GM12878 (cell line): ENCODE measurements around the gene KCNJ3. TPM values are rescaled to one million over a fixed set of nuclear protein-coding genes. Genes with fewer than 3 reads are reported as not detected.

Experiments used
- ATAC-seq: fragments of 200-7000 bp; cut with Tn5 transposase; 3 replicates; pipeline ENCODE4 v1.9.1; 2020; ENCODE audit warnings: mild to moderate bottlenecking, moderate library complexity
- BruUV-seq: library from RNA; stranded (reverse); fragments of 400-500 nt; replicated peaks from 2 replicates; lab custom pipeline; 2021; lab: Mats Ljungman, UMichigan
- CTCF ChIA-PET: fragments of 300-600 bp; sonication (Branson Sonifier 250); formaldehyde crosslinking; extraction: SDS; loops from one replicate; lab custom pipeline; 2021; ENCODE audit warnings: inconsistent platforms; lab: Yijun Ruan, JAX
- POLR2A ChIA-PET: fragments of 350-600 bp; formaldehyde crosslinking; extraction: SDS; loops from one replicate; lab custom pipeline; 2021; ENCODE audit warnings: inconsistent platforms; lab: Charles Lee
- RAD21 ChIA-PET: fragments of 300-600 bp; sonication (Branson Sonifier 250); formaldehyde crosslinking; loops from one replicate; lab custom pipeline; 2023; ENCODE audit warnings: antibody characterized with exemption; ENCODE audit not compliant: unreplicated experiment; lab: Charles Lee
- SMC1A ChIA-PET: fragments of 300-600 bp; sonication (Branson Sonifier 250); formaldehyde crosslinking; loops from one replicate; lab custom pipeline; 2023; ENCODE audit not compliant: unreplicated experiment, uncharacterized antibody; lab: Charles Lee
- DNase-seq: peaks from one replicate; pipeline ENCODE4 v3.0.0-alpha.2; 2011; ENCODE audit warnings: low read depth, low spot score
- FAIRE-seq: peaks from 3 replicates; lab custom pipeline; 2011; peaks lifted over from hg19 to GRCh38; lab: Jason Lieb, UNC
- H2AFZ ChIP-seq: 2 replicates; pipeline ENCODE4 v1.6.0; 2011; ENCODE audit warnings: low read depth, low read length, control low read depth; ENCODE audit not compliant: control insufficient read depth
- H3K27ac ChIP-seq: 2 replicates; pipeline ENCODE4 v1.5.1; 2011; ENCODE audit warnings: control low read depth; ENCODE audit not compliant: control insufficient read depth, insufficient read depth
- H3K27me3 ChIP-seq, 2 experiments: replicated peaks in 1 of 2; 2 replicates each; pipeline versions ENCODE4 v1.6.0 to v1.6.1; 2011; ENCODE audit warnings: low read length in 1 of 2; ENCODE audit not compliant: control insufficient read depth in 2 of 2, insufficient read depth in 2 of 2
- H3K36me3 ChIP-seq, 2 experiments: 2 replicates each; pipeline ENCODE4 v1.5.1; 2011; ENCODE audit warnings: low read length in 1 of 2; ENCODE audit not compliant: control insufficient read depth in 2 of 2, insufficient read depth in 2 of 2
- H3K4me1 ChIP-seq: 2 replicates; pipeline ENCODE4 v1.6.1; 2011; ENCODE audit warnings: mild to moderate bottlenecking, low read length, moderate library complexity, mixed read lengths; ENCODE audit not compliant: control insufficient read depth, insufficient read depth
- H3K4me2 ChIP-seq: 2 replicates; pipeline ENCODE4 v1.6.0; 2011; ENCODE audit warnings: control low read depth; ENCODE audit not compliant: control insufficient read depth, insufficient read depth
- H3K4me3 ChIP-seq: fragments of 200-600 bp; sonication (generic); 2 replicates; pipeline ENCODE4 v1.5.1; 2016
- H3K79me2 ChIP-seq: 2 replicates; pipeline ENCODE4 v1.6.0; 2011; ENCODE audit warnings: low read length; ENCODE audit not compliant: control insufficient read depth, insufficient read depth
- H3K9ac ChIP-seq: 2 replicates; pipeline ENCODE4 v1.8.0; 2011; ENCODE audit warnings: low read length, control low read depth, mixed read lengths; ENCODE audit not compliant: control insufficient read depth, insufficient read depth
- H3K9me3 ChIP-seq: replicated peaks from 3 replicates; pipeline ENCODE4 v1.5.1; 2011; ENCODE audit warnings: mild to moderate bottlenecking, low read length; ENCODE audit not compliant: control insufficient read depth, insufficient read depth
- H4K20me1 ChIP-seq: 2 replicates; pipeline ENCODE4 v1.6.0; 2011; ENCODE audit not compliant: control insufficient read depth, insufficient read depth
- ASH2L ChIP-seq: fragments of 300-600, 200-600 bp; sonication (generic); IDR thresholded peaks from 2 replicates; pipeline ENCODE4 v1.6.1; 2017; ENCODE audit warnings: low read depth, mild to moderate bottlenecking, borderline replicate concordance
- CEBPB ChIP-seq, 2 experiments: fragments of 150-350 bp in 1 of 2; IDR thresholded peaks; 2 replicates each; pipeline ENCODE4 v1.6.1; 2012 to 2014; ENCODE audit warnings: low read depth in 2 of 2, low read length in 2 of 2, borderline replicate concordance in 1 of 2, inconsistent platforms in 1 of 2
- E4F1 ChIP-seq: fragments of 450-650 bp; IDR thresholded peaks from 2 replicates; pipeline ENCODE4 v1.6.1; 2018; ENCODE audit warnings: borderline replicate concordance, mild to moderate bottlenecking; ENCODE audit not compliant: partially characterized antibody
- GABPA ChIP-seq: IDR thresholded peaks from 2 replicates; pipeline ENCODE4 v1.6.1; 2014; ENCODE audit warnings: antibody characterized with exemption, low read depth, mild to moderate bottlenecking, inconsistent platforms
- HCFC1 ChIP-seq: fragments of 150-350 bp; IDR thresholded peaks from 2 replicates; pipeline ENCODE4 v1.6.1; 2014; ENCODE audit warnings: low read length
- HDAC6 ChIP-seq: fragments of 200-600 bp; sonication (generic); IDR thresholded peaks from one replicate; pipeline ENCODE4 v1.8.0; 2017; ENCODE audit warnings: antibody characterized with exemption; ENCODE audit not compliant: unreplicated experiment
- STAT3 ChIP-seq: IDR thresholded peaks from 2 replicates; pipeline ENCODE4 v1.6.1; 2011; ENCODE audit warnings: low read depth, low read length, improper control_type of control experiment
- SUPT20H ChIP-seq: IDR thresholded peaks from 2 replicates; pipeline ENCODE4 v1.6.1; 2011; ENCODE audit warnings: low read depth, mild to moderate bottlenecking, low read length, moderate library complexity, borderline replicate concordance; ENCODE audit not compliant: control insufficient read depth
- WGBS: methylation state at CpG from one replicate; pipeline ENCODE4 v1.1.6; 2016; ENCODE audit warnings: low lambda C conversion rate; ENCODE audit not compliant: insufficient replicate concordance, insufficient coverage; ENCODE audit errors: missing lambda C conversion rate; 5-methylcytosine and 5-hydroxymethylcytosine counted together
- in situ Hi-C: fragments of 300-500 bp; cut with MboI; formaldehyde crosslinking; loops from 9 replicates; pipeline ENCODE4 v1.14.3; 2018; ENCODE audit warnings: mixed read lengths
- intact Hi-C: fragments of 100-400 bp; cut with micrococcal nuclease; formaldehyde crosslinking; loops from one replicate; pipeline ENCODE4 v1.14.2; 2022; ENCODE audit not compliant: unreplicated experiment
- polyA plus RNA-seq, 11 experiments: library from polyadenylated mRNA; depleted of rRNA in 4 of 11; unstranded in 6 of 11; stranded (reverse) in 5 of 11; fragments of >200 nt; fragmentation: Nextera tagmentation in 4 of 11; fragmentation: Illumina TruSeq in 1 of 11; extraction: Ambion mirVana in 4 of 11; extraction: Trizol in 1 of 11; gene quantifications; 1 replicate in 1 of 11; 2 replicates in 10 of 11; pipeline versions ENCODE4 v1.2.1 to v1.2.3, GENCODE V29; 2011 to 2016; ENCODE audit warnings: inconsistent platforms in 2 of 11, missing spikeins in 2 of 11, low read depth in 1 of 11
- total RNA-seq, 4 experiments: library from RNA; depleted of rRNA in 3 of 4; stranded (reverse); fragments of >200 nt in 3 of 4; fragmentation: Illumina TruSeq in 1 of 4; extraction: Trizol in 1 of 4; gene quantifications; 2 replicates each; pipeline versions ENCODE4 v1.2.1 to v1.2.3, GENCODE V29; 2013 to 2021

KCNJ3 gene
- total and polyA plus RNA-seq, 10 of the 15 experiments (the other 5 are each of a cell fraction or from before 2014, with no cell fraction given): 0.01 to 1.1 (median 0.04) TPM; not detected in 6

- H3K9me3 ChIP-seq: no peaks in the 10 kb centered on the region
- no peak overlapping the region for H2AFZ ChIP-seq
- WGBS: 17% methylated on average over 6 of the region's 6 CpGs
- H3K27me3 ChIP-seq: no peaks in the 10 kb centered on the region
- ATAC-seq (no peak), DNase-seq (no peak), FAIRE-seq (no peak)
- RAD21 ChIA-PET: no interaction called here
- no peak overlapping the region for H3K4me3 ChIP-seq
- H3K9ac ChIP-seq: no peak overlapping the region
- TF ChIP-seq ASH2L (no peak), HCFC1 (no peak), SUPT20H (no peak), GABPA (no peak), STAT3 (no peak), HDAC6 (no peak), CEBPB (IDR thresholded peaks at IDR 0.05; ENCODE audit: borderline replicate concordance in 1 of 2, low read depth in 2 of 2, low read length in 2 of 2) (no peak), E4F1 (no peak)
- in situ Hi-C loops: no loop called here
- no peak overlapping the region for H3K27ac ChIP-seq
- BruUV-seq: no TSS peak
- intact Hi-C loops: no loop called here
- POLR2A ChIA-PET: no interaction called here
- no peak overlapping the region for H3K4me2 ChIP-seq
- no peaks in the 10 kb centered on the region for H4K20me1 ChIP-seq
- no peaks in the 10 kb centered on the region for H3K36me3 ChIP-seq
- no peaks in the 10 kb centered on the region for H3K79me2 ChIP-seq
- H3K4me1 ChIP-seq: no peaks in the 10 kb centered on the region
- CTCF ChIA-PET: no interaction called here
- SMC1A ChIA-PET: no interaction called here
Measured at GRCh38 chr2:154724194-154724797, 25.8 kb downstream of the KCNJ3 start.
